GM12878 (cell line): ENCODE measurements around the gene OSBPL10. TPM values are rescaled to one million over a fixed set of nuclear protein-coding genes. Genes with fewer than 3 reads are reported as not detected.

Source experiments
- ATAC-seq: fragments of 200-7000 bp; cut with Tn5 transposase; 3 replicates; pipeline ENCODE4 v1.9.1; 2020; ENCODE audit warnings: mild to moderate bottlenecking, moderate library complexity
- BruUV-seq: library from RNA; stranded (reverse); fragments of 400-500 nt; replicated peaks from 2 replicates; lab custom pipeline; 2021; lab: Mats Ljungman, UMichigan
- CTCF ChIA-PET: fragments of 300-600 bp; sonication (Branson Sonifier 250); formaldehyde crosslinking; extraction: SDS; loops from one replicate; lab custom pipeline; 2021; ENCODE audit warnings: inconsistent platforms; lab: Yijun Ruan, JAX
- POLR2A ChIA-PET: fragments of 350-600 bp; formaldehyde crosslinking; extraction: SDS; loops from one replicate; lab custom pipeline; 2021; ENCODE audit warnings: inconsistent platforms; lab: Charles Lee
- RAD21 ChIA-PET: fragments of 300-600 bp; sonication (Branson Sonifier 250); formaldehyde crosslinking; loops from one replicate; lab custom pipeline; 2023; ENCODE audit warnings: antibody characterized with exemption; ENCODE audit not compliant: unreplicated experiment; lab: Charles Lee
- SMC1A ChIA-PET: fragments of 300-600 bp; sonication (Branson Sonifier 250); formaldehyde crosslinking; loops from one replicate; lab custom pipeline; 2023; ENCODE audit not compliant: unreplicated experiment, uncharacterized antibody; lab: Charles Lee
- DNase-seq: peaks from one replicate; pipeline ENCODE4 v3.0.0-alpha.2; 2011; ENCODE audit warnings: low read depth, low spot score
- FAIRE-seq: peaks from 3 replicates; lab custom pipeline; 2011; peaks lifted over from hg19 to GRCh38; lab: Jason Lieb, UNC
- H2AFZ ChIP-seq: 2 replicates; pipeline ENCODE4 v1.6.0; 2011; ENCODE audit warnings: low read depth, low read length, control low read depth; ENCODE audit not compliant: control insufficient read depth
- H3K27ac ChIP-seq: 2 replicates; pipeline ENCODE4 v1.5.1; 2011; ENCODE audit warnings: control low read depth; ENCODE audit not compliant: control insufficient read depth, insufficient read depth
- H3K27me3 ChIP-seq, 2 experiments: replicated peaks in 1 of 2; 2 replicates each; pipeline versions ENCODE4 v1.6.0 to v1.6.1; 2011; ENCODE audit warnings: low read length in 1 of 2; ENCODE audit not compliant: control insufficient read depth in 2 of 2, insufficient read depth in 2 of 2
- H3K36me3 ChIP-seq, 2 experiments: 2 replicates each; pipeline ENCODE4 v1.5.1; 2011; ENCODE audit warnings: low read length in 1 of 2; ENCODE audit not compliant: control insufficient read depth in 2 of 2, insufficient read depth in 2 of 2
- H3K4me1 ChIP-seq: 2 replicates; pipeline ENCODE4 v1.6.1; 2011; ENCODE audit warnings: mild to moderate bottlenecking, low read length, moderate library complexity, mixed read lengths; ENCODE audit not compliant: control insufficient read depth, insufficient read depth
- H3K4me2 ChIP-seq: 2 replicates; pipeline ENCODE4 v1.6.0; 2011; ENCODE audit warnings: control low read depth; ENCODE audit not compliant: control insufficient read depth, insufficient read depth
- H3K4me3 ChIP-seq: fragments of 200-600 bp; sonication (generic); 2 replicates; pipeline ENCODE4 v1.5.1; 2016
- H3K79me2 ChIP-seq: 2 replicates; pipeline ENCODE4 v1.6.0; 2011; ENCODE audit warnings: low read length; ENCODE audit not compliant: control insufficient read depth, insufficient read depth
- H3K9ac ChIP-seq: 2 replicates; pipeline ENCODE4 v1.8.0; 2011; ENCODE audit warnings: low read length, control low read depth, mixed read lengths; ENCODE audit not compliant: control insufficient read depth, insufficient read depth
- H3K9me3 ChIP-seq: replicated peaks from 3 replicates; pipeline ENCODE4 v1.5.1; 2011; ENCODE audit warnings: mild to moderate bottlenecking, low read length; ENCODE audit not compliant: control insufficient read depth, insufficient read depth
- H4K20me1 ChIP-seq: 2 replicates; pipeline ENCODE4 v1.6.0; 2011; ENCODE audit not compliant: control insufficient read depth, insufficient read depth
- BCL11A ChIP-seq: IDR thresholded peaks from 2 replicates; pipeline ENCODE4 v1.6.1; 2011; ENCODE audit warnings: low read depth, low read length
- CHD4 ChIP-seq: fragments of 200-600 bp; sonication (generic); IDR thresholded peaks from 2 replicates; pipeline ENCODE4 v1.6.1; 2016; ENCODE audit warnings: mild to moderate bottlenecking
- HDAC2 ChIP-seq: fragments of 200-600 bp; sonication (generic); IDR thresholded peaks from 2 replicates; pipeline ENCODE4 v1.6.1; 2017
- MTA2 ChIP-seq: fragments of 450-650 bp; IDR thresholded peaks from 2 replicates; pipeline ENCODE4 v1.6.1; 2016; ENCODE audit warnings: low read depth, mild to moderate bottlenecking, moderate library complexity
- MYC ChIP-seq: IDR thresholded peaks from 2 replicates; pipeline ENCODE4 v1.6.1; 2011; ENCODE audit warnings: mild to moderate bottlenecking, low read length, moderate library complexity, inconsistent platforms; ENCODE audit not compliant: insufficient read depth, insufficient replicate concordance, insufficient read length, severe bottlenecking
- NR2C1 ChIP-seq: fragments of 450-650 bp; IDR thresholded peaks from 2 replicates; pipeline ENCODE4 v1.6.1; 2017; ENCODE audit warnings: antibody characterized with exemption, mild to moderate bottlenecking, moderate library complexity
- POLR2A ChIP-seq: IDR thresholded peaks from 2 replicates; pipeline ENCODE4 v1.6.1; 2011; ENCODE audit warnings: low read depth, mild to moderate bottlenecking, low read length
- SIN3A ChIP-seq: IDR thresholded peaks from 2 replicates; pipeline ENCODE4 v1.6.1; 2012; ENCODE audit warnings: low read depth, low read length, improper control_type of control experiment
- SIX5 ChIP-seq: IDR thresholded peaks from 2 replicates; pipeline ENCODE4 v1.6.1; 2011; ENCODE audit warnings: mild to moderate bottlenecking, low read depth, low read length, moderate library complexity; ENCODE audit not compliant: severe bottlenecking
- SPI1 ChIP-seq: IDR thresholded peaks from 2 replicates; pipeline ENCODE4 v1.6.1; 2011; ENCODE audit warnings: low read depth, mild to moderate bottlenecking, low read length, moderate library complexity, borderline replicate concordance; ENCODE audit not compliant: insufficient read depth
- ZNF24 ChIP-seq: fragments of 450-650 bp; IDR thresholded peaks from 2 replicates; pipeline ENCODE4 v1.6.1; 2017; ENCODE audit warnings: antibody characterized with exemption, mild to moderate bottlenecking
- ZNF274 ChIP-seq: IDR thresholded peaks from one replicate; pipeline ENCODE4 v1.8.0; 2011; ENCODE audit not compliant: insufficient read length, insufficient read depth
- ZSCAN29 ChIP-seq: fragments of 450-650 bp; IDR thresholded peaks from 2 replicates; pipeline ENCODE4 v1.6.1; 2017; ENCODE audit warnings: mild to moderate bottlenecking, moderate library complexity
- ZZZ3 ChIP-seq: IDR thresholded peaks from 2 replicates; pipeline ENCODE4 v1.6.1; 2011; ENCODE audit warnings: low read depth; ENCODE audit not compliant: control insufficient read depth, insufficient read length
- WGBS: methylation state at CpG from one replicate; pipeline ENCODE4 v1.1.6; 2016; ENCODE audit warnings: low lambda C conversion rate; ENCODE audit not compliant: insufficient replicate concordance, insufficient coverage; ENCODE audit errors: missing lambda C conversion rate; 5-methylcytosine and 5-hydroxymethylcytosine counted together
- in situ Hi-C: fragments of 300-500 bp; cut with MboI; formaldehyde crosslinking; loops from 9 replicates; pipeline ENCODE4 v1.14.3; 2018; ENCODE audit warnings: mixed read lengths
- intact Hi-C: fragments of 100-400 bp; cut with micrococcal nuclease; formaldehyde crosslinking; loops from one replicate; pipeline ENCODE4 v1.14.2; 2022; ENCODE audit not compliant: unreplicated experiment
- polyA plus RNA-seq, 11 experiments: library from polyadenylated mRNA; depleted of rRNA in 4 of 11; unstranded in 6 of 11; stranded (reverse) in 5 of 11; fragments of >200 nt; fragmentation: Nextera tagmentation in 4 of 11; fragmentation: Illumina TruSeq in 1 of 11; extraction: Ambion mirVana in 4 of 11; extraction: Trizol in 1 of 11; gene quantifications; 1 replicate in 1 of 11; 2 replicates in 10 of 11; pipeline versions ENCODE4 v1.2.1 to v1.2.3, GENCODE V29; 2011 to 2016; ENCODE audit warnings: inconsistent platforms in 2 of 11, missing spikeins in 2 of 11, low read depth in 1 of 11
- total RNA-seq, 4 experiments: library from RNA; depleted of rRNA in 3 of 4; stranded (reverse); fragments of >200 nt in 3 of 4; fragmentation: Illumina TruSeq in 1 of 4; extraction: Trizol in 1 of 4; gene quantifications; 2 replicates each; pipeline versions ENCODE4 v1.2.1 to v1.2.3, GENCODE V29; 2013 to 2021
- TF ChIP-seq, protein P1 (sequence below): fragments of 450-650 bp; formaldehyde crosslinking; IDR thresholded peaks from 2 replicates; pipeline ENCODE4 v1.4.0; 2020; ENCODE audit warnings: mild to moderate bottlenecking, moderate library complexity
- TF ChIP-seq, protein P2 (sequence below): fragments of 450-650 bp; IDR thresholded peaks from 2 replicates; pipeline ENCODE4 v1.6.1; 2016; ENCODE audit warnings: mild to moderate bottlenecking
- TF ChIP-seq, protein P3 (sequence below): fragments of 150-350 bp; IDR thresholded peaks from 2 replicates; pipeline ENCODE4 v1.6.1; 2014; ENCODE audit warnings: mild to moderate bottlenecking, low read depth, low read length

OSBPL10 gene
- total and polyA plus RNA-seq, 10 of the 15 experiments (the other 5 are each of a cell fraction or from before 2014, with no cell fraction given), result 0.03 to 0.25 (median 0.09) TPM; not detected in 5

- no peak for FAIRE-seq
- in situ Hi-C loops, result no loop called here
These were observed 170.1 kb downstream of the OSBPL10 start for GRCh38 chr3:31810991-31811433.

More at GRCh38 chr3:31810991-31811433, 170.1 kb downstream of the OSBPL10 start:
- H3K27ac ChIP-seq, result no peak overlapping the region
- ATAC-seq, result no peak
- BruUV-seq, result no TSS peak
- no peak overlapping the region for H3K4me3 ChIP-seq
- RAD21 ChIA-PET, result no interaction called here
- no peaks in the 10 kb centered on the region for H3K79me2 ChIP-seq
- H3K4me2 ChIP-seq, result no peak overlapping the region
- POLR2A ChIA-PET, result no interaction called here
- H3K36me3 ChIP-seq, result no peaks in the 10 kb centered on the region
- CTCF ChIA-PET, result no interaction called here
- SMC1A ChIA-PET, result no interaction called here
- H3K4me1 ChIP-seq, result no peaks in the 10 kb centered on the region
- intact Hi-C loops, result no loop called here
- H3K27me3 ChIP-seq, result peaks cover 0 to 4% of the 10 kb centered on the region in 2 experiments; a peak in 1 of 4 replicates
- TF ChIP-seq ZZZ3 (no peak), SIN3A (no peak), BCL11A (no peak), MYC (no peak), MTA2 (no peak), ZSCAN29 (no peak), SIX5 (no peak), POLR2A (no peak), ZNF274 (no peak), ZNF24 (no peak), CHD4 (no peak), SPI1 (no peak), HDAC2 (no peak), NR2C1 (no peak)
- TF ChIP-seq, protein P1, sequence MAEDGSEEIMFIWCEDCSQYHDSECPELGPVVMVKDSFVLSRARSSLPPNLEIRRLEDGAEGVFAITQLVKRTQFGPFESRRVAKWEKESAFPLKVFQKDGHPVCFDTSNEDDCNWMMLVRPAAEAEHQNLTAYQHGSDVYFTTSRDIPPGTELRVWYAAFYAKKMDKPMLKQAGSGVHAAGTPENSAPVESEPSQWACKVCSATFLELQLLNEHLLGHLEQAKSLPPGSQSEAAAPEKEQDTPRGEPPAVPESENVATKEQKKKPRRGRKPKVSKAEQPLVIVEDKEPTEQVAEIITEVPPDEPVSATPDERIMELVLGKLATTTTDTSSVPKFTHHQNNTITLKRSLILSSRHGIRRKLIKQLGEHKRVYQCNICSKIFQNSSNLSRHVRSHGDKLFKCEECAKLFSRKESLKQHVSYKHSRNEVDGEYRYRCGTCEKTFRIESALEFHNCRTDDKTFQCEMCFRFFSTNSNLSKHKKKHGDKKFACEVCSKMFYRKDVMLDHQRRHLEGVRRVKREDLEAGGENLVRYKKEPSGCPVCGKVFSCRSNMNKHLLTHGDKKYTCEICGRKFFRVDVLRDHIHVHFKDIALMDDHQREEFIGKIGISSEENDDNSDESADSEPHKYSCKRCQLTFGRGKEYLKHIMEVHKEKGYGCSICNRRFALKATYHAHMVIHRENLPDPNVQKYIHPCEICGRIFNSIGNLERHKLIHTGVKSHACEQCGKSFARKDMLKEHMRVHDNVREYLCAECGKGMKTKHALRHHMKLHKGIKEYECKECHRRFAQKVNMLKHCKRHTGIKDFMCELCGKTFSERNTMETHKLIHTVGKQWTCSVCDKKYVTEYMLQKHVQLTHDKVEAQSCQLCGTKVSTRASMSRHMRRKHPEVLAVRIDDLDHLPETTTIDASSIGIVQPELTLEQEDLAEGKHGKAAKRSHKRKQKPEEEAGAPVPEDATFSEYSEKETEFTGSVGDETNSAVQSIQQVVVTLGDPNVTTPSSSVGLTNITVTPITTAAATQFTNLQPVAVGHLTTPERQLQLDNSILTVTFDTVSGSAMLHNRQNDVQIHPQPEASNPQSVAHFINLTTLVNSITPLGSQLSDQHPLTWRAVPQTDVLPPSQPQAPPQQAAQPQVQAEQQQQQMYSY (CRISPR knock-in tag), result no peak
- TF ChIP-seq, protein P2, sequence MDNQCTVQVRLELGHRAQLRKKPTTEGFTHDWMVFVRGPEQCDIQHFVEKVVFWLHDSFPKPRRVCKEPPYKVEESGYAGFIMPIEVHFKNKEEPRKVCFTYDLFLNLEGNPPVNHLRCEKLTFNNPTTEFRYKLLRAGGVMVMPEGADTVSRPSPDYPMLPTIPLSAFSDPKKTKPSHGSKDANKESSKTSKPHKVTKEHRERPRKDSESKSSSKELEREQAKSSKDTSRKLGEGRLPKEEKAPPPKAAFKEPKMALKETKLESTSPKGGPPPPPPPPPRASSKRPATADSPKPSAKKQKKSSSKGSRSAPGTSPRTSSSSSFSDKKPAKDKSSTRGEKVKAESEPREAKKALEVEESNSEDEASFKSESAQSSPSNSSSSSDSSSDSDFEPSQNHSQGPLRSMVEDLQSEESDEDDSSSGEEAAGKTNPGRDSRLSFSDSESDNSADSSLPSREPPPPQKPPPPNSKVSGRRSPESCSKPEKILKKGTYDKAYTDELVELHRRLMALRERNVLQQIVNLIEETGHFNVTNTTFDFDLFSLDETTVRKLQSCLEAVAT, result no peak
- TF ChIP-seq, protein P3, sequence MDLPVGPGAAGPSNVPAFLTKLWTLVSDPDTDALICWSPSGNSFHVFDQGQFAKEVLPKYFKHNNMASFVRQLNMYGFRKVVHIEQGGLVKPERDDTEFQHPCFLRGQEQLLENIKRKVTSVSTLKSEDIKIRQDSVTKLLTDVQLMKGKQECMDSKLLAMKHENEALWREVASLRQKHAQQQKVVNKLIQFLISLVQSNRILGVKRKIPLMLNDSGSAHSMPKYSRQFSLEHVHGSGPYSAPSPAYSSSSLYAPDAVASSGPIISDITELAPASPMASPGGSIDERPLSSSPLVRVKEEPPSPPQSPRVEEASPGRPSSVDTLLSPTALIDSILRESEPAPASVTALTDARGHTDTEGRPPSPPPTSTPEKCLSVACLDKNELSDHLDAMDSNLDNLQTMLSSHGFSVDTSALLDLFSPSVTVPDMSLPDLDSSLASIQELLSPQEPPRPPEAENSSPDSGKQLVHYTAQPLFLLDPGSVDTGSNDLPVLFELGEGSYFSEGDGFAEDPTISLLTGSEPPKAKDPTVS, result no peak
- TF ChIP-seq, all 136 proteins: peak for 0
- Histone ChIP-seq H2AFZ (no peak overlapping the region), H3K9ac (no peak overlapping the region), H4K20me1 (no peaks in the 10 kb centered on the region), H3K9me3 (no peaks in the 10 kb centered on the region)
- 68% methylated on average over 11 of the region's 11 CpGs for WGBS
- no peak for DNase-seq
